IPS-20b (cell line): ENCODE measurements around the gene TENM3.
A peak's percentile ranks its signal among the peaks of the same experiment; 100 is the strongest.

ENCODE experiments used
- H3K27ac ChIP-seq: one replicate; pipeline ENCODE4 v1.5.1; 2013; ENCODE audit warnings: low read length
- H3K27me3 ChIP-seq: 2 replicates; pipeline ENCODE4 v1.6.1; 2013; ENCODE audit warnings: mild to moderate bottlenecking, low read length, inconsistent platforms; ENCODE audit not compliant: insufficient read depth
- H3K36me3 ChIP-seq: 2 replicates; pipeline ENCODE4 v1.6.1; 2013; ENCODE audit warnings: low read depth, mild to moderate bottlenecking, inconsistent platforms, low read length, moderate library complexity; ENCODE audit not compliant: insufficient read depth
- H3K4me1 ChIP-seq: 2 replicates; pipeline ENCODE4 v1.6.1; 2013; ENCODE audit warnings: mild to moderate bottlenecking, control low read depth, inconsistent platforms, low read length, moderate library complexity; ENCODE audit not compliant: insufficient read depth
- H3K4me3 ChIP-seq: 2 replicates; pipeline ENCODE4 v1.5.1; 2013; ENCODE audit warnings: mild to moderate bottlenecking, low read length, inconsistent platforms
- H3K9ac ChIP-seq: 2 replicates; pipeline ENCODE4 v1.6.1; 2013; ENCODE audit warnings: low read depth, mild to moderate bottlenecking, inconsistent platforms, low read length, moderate library complexity
- H3K9me3 ChIP-seq: 2 replicates; pipeline ENCODE4 v1.6.1; 2013; ENCODE audit warnings: mild to moderate bottlenecking, low read depth, low read length, inconsistent platforms; ENCODE audit not compliant: insufficient read depth

Gene TENM3

DNA sequence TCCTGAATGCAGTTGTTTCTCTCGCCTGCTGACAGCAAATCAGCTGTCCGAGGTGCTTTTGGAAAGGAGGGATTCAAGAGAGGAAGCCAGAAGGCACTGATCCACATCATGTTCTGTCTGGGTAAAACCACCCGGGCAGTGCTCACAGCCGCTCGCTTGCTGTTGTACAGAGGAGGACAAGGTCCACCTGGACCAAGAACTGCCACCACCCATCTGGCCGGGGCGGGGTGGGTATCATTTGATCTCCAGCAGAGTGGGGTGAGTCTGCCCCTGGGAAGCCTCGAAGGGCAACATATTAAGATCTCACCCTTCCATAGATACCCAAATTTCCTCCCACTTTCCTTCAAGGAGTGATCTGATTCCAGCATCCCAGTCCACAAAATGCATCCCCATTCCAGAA lies 560.9 kb downstream of the TENM3 start:
- peaks cover 21% of the 10 kb centered on the region for H3K27me3 ChIP-seq
- H3K27ac ChIP-seq = no peak overlapping the region
- no peak overlapping the region for H3K9ac ChIP-seq
- H3K4me3 ChIP-seq = no peak overlapping the region
- H3K36me3 ChIP-seq = peaks cover 11% of the 10 kb centered on the region
- H3K9me3 ChIP-seq = no peaks in the 10 kb centered on the region; the same call in 1 of the 2 replicates
- H3K4me1 ChIP-seq = peaks cover 11% of the 10 kb centered on the region; the same call in 1 of the 2 replicates

GRCh38 chr4:182805321-182805720 lies 562.1 kb downstream of the TENM3 start:
- Histone ChIP-seq H3K9ac (no peak overlapping the region), H3K9me3 (peaks cover 4% of the 10 kb centered on the region; the same call in 1 of the 2 replicates), H3K27ac (no peak overlapping the region), H3K4me3 (no peak overlapping the region), H3K4me1 (peaks cover 11% of the 10 kb centered on the region; the same call in 1 of the 2 replicates), H3K36me3 (peaks cover 5% of the 10 kb centered on the region; the same call in 1 of the 2 replicates), H3K27me3 (peaks cover 21% of the 10 kb centered on the region)

- peak overlapping the region; percentile 69; the same call in 1 of the 2 replicates for H3K4me3 ChIP-seq
- H3K9me3 ChIP-seq = peaks cover 4% of the 10 kb centered on the region; the same call in 1 of the 2 replicates
- H3K27me3 ChIP-seq = peaks cover 21% of the 10 kb centered on the region
These were observed 562.5 kb downstream of the TENM3 start for GRCh38 chr4:182805750-182806149.

DNA sequence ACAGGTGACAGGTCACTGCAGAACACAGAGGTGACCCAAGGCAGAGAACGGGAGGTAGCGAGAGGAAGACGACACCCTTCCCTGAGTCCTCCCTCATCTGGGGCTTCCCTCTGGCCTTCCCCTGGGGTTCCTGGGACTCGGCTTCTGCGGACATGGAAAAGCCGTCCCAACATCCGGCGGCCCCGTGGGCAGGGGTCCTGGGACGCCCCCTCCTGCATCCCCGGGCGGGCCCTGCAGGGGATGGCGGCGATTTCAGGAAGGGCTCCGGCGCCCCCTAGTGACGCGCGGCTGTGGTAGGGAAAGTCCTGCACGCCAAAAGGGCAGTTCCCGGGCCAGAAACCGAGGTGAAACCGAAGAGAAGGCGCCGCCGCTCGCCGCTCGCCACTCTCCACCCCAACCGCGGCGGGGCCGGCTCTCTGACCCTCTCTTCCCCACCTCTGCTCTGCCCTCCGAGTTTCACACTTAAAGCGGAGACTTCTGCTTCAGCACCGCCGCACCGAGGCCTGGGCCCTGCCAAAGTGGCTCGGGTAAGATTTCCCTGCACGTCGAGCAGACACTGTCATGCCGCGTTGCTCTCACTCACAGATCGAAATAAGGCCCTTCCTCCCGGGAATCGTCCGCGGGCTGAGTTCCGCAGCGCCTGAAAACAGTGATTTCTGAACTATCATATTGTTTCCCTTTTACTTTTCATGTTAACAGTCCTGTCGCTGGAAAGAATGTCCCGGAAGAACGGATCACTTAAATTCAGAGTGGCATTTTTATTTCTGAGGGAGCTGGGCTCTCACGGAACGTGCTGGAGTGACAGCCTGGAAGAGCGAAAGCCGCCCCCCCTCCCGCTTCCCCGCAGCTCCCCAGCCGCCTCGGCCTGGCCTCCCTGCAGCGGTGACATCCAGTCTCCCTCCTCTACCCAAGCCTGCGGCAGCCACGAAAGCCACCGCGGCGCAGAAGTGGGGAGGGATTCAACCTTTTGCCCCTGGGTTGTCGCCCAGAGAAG lies 563.4 kb downstream of the TENM3 start:
- peak overlapping the region; percentile 69 for H3K4me3 ChIP-seq
- peaks cover 21% of the 10 kb centered on the region for H3K27me3 ChIP-seq
- H3K36me3 ChIP-seq = no peaks in the 10 kb centered on the region
- H3K9me3 ChIP-seq = peaks cover 10% of the 10 kb centered on the region; the same call in 1 of the 2 replicates
- H3K27ac ChIP-seq = no peak overlapping the region
- H3K9ac ChIP-seq = peak overlapping the region; percentile 62; the same call in 1 of the 2 replicates
- H3K4me1 ChIP-seq = peaks cover 11% of the 10 kb centered on the region; the same call in 1 of the 2 replicates

More at GRCh38 chr4:182805750-182806149, 562.5 kb downstream of the TENM3 start:
- H3K27ac ChIP-seq = no peak overlapping the region
- H3K36me3 ChIP-seq = peaks cover under 1% of the 10 kb centered on the region; the same call in 1 of the 2 replicates
- H3K4me1 ChIP-seq = peaks cover 11% of the 10 kb centered on the region; the same call in 1 of the 2 replicates
- no peak overlapping the region for H3K9ac ChIP-seq

DNA sequence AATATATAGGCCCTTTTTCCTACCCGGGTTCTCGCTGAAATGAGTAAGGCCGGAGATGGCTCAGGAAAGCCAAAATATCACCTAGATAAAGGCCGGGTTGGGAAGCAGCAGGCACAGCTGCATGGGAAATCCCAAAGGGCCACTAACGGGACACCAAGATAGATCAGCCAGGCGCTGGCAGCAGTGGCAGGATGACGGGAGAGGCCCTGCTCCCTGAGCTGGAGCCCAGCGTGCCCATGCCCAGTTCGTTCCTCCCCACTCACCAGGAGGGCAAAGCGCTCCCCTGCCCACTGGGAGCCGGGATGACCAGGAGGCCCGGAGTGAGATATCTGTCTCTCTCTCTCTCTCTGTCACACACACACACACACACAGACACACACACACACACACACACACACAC lies 564.1 kb downstream of the TENM3 start:
- Histone ChIP-seq H3K27me3 (peaks cover 21% of the 10 kb centered on the region), H3K27ac (no peak overlapping the region), H3K4me3 (peak overlapping the region; percentile 69; the same call in 1 of the 2 replicates), H3K36me3 (no peaks in the 10 kb centered on the region), H3K9ac (no peak overlapping the region), H3K9me3 (peaks cover 14% of the 10 kb centered on the region; the same call in 1 of the 2 replicates), H3K4me1 (peaks cover 10% of the 10 kb centered on the region; the same call in 1 of the 2 replicates)

DNA sequence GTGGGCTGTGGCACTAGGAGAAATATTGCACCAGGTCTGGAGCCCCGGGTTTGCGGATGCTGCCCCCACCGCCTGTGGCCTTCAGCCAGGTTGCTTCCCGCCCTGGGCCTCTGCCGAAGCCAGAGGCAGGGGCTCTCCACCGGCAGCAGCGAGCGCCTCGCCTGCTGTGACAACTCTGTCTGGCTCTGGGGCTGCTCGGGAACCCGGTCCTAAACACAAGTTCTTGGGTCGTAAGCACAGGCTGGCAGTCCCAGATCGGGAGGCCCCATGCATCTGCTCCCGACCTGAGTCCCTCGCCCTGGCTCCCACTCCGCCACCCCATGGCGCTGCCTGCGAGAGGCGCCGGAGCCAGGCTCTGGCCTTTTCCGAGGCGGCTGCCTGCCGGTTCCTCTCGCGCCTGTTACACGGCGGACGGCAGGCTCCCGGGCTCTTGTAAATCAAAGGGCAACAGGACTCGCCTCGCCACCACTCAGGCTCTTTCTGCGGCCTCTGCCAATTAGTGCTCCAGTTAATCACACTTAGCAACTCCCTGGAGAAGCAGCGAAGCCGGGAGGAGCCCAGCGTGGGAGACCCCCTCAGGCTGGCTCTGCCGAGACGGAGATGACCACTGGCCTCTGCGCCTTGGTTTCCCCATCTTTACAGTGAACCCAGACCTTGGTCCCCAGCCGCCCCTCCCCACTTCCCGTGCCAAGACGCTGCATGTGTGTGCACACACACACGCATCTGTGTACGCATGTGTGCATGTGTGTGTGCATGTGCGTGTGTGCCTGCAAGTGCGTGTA lies 564.8 kb downstream of the TENM3 start:
- H3K9ac ChIP-seq = no peak overlapping the region
- H3K9me3 ChIP-seq = peaks cover 15% of the 10 kb centered on the region; the same call in 1 of the 2 replicates
- peak overlapping the region; percentile 69; the same call in 1 of the 2 replicates for H3K4me3 ChIP-seq
- H3K27me3 ChIP-seq = peaks cover 21% of the 10 kb centered on the region
- peaks cover 6% of the 10 kb centered on the region; the same call in 1 of the 2 replicates for H3K4me1 ChIP-seq
- H3K36me3 ChIP-seq = no peaks in the 10 kb centered on the region
- no peak overlapping the region for H3K27ac ChIP-seq

DNA sequence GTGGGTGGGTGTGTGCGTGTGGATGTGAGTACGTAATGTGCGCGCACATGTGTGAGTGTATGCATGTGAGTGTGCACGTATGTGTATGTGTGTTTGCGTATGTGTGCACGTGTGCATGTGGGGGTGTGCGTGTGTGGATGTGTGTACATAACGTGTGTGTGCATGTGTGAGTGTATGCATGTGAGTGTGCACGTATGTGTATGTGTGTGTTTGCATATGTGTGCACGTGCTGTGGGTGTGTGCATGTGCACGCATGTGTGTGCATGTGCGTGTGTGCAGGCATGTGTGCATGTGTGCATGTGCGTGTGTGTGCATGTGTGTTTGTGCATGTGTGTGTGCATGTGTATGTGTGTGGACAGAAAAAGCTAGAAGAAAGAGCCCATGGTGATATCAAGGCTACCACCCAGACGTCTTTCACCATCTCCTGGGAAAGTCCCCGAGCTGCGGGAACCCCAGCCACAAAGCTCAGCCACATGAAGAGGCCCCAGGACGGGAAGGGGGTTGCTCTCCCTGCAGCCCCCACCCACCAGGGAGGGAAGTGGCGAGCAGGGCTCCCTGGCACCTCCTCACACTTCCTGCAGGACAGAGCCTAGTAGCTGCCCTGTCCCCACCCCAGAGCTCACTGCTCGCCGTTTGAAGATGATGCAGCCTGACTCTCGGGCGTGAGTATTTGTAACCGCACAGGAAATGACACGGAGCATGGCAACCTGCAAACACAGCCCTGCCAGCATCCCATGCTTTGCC lies 565.6 kb downstream of the TENM3 start:
- no peaks in the 10 kb centered on the region; the same call in 1 of the 2 replicates for H3K4me1 ChIP-seq
- no peak overlapping the region for H3K9ac ChIP-seq

DNA sequence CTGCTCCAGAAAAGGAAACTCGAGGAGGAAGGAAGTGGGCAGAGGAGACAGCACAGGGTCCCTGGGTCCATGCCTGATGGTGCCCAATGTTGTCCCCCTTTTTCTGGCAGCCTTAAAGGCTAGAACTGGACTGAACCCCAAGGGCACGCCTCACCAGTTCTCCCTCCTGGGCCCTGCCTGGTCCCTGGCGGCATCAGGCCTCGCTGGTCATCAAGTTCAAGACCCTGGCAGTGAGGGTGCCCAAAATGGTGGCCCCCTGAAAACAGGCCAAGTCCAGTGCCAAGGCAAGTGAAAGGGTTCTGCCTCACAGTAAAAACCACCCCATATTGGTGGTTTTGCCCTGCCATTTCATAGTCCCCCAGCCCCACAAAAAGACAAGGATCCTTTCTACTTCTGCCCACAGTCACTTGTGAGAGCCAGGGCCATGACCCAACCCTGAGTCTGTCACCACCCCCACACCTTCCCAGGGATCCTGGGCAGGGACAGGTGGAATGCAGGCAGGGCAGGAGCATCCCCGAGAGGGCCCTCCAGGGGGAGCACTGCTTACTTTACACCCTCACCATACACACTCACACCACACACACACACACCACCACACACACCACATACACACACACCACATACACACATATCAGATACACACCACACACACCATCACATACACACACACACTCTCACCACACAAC lies 566.4 kb downstream of the TENM3 start:
- Histone ChIP-seq H3K4me1 (no peaks in the 10 kb centered on the region; the same call in 1 of the 2 replicates), H3K27me3 (peaks cover 21% of the 10 kb centered on the region), H3K27ac (no peak overlapping the region), H3K9ac (no peak overlapping the region), H3K9me3 (peaks cover 17% of the 10 kb centered on the region; the same call in 1 of the 2 replicates), H3K4me3 (no peak overlapping the region), H3K36me3 (no peaks in the 10 kb centered on the region)

More for the DNA sequence above, 565.6 kb downstream of the TENM3 start:
- peaks cover 21% of the 10 kb centered on the region for H3K27me3 ChIP-seq
- H3K27ac ChIP-seq = no peak overlapping the region
- H3K36me3 ChIP-seq = no peaks in the 10 kb centered on the region
- H3K4me3 ChIP-seq = no peak overlapping the region
- H3K9me3 ChIP-seq = peaks cover 17% of the 10 kb centered on the region; the same call in 1 of the 2 replicates

GRCh38 chr4:182810103-182810615 lies 567.0 kb downstream of the TENM3 start:
- Histone ChIP-seq H3K27me3 (peaks cover 21% of the 10 kb centered on the region), H3K9ac (no peak overlapping the region), H3K4me1 (no peaks in the 10 kb centered on the region; the same call in 1 of the 2 replicates), H3K4me3 (no peak overlapping the region), H3K9me3 (peaks cover 17% of the 10 kb centered on the region; the same call in 1 of the 2 replicates), H3K27ac (no peak overlapping the region), H3K36me3 (no peaks in the 10 kb centered on the region)

GRCh38 chr4:182812916-182813315 lies 569.7 kb downstream of the TENM3 start:
- Histone ChIP-seq H3K4me1 (no peaks in the 10 kb centered on the region), H3K36me3 (no peaks in the 10 kb centered on the region), H3K27ac (no peak overlapping the region), H3K27me3 (peaks cover 7% of the 10 kb centered on the region; the same call in 1 of the 2 replicates), H3K9ac (no peak overlapping the region), H3K9me3 (peaks cover 17% of the 10 kb centered on the region; the same call in 1 of the 2 replicates), H3K4me3 (no peak overlapping the region)
